ENCODE measurements around the gene TBC1D22A. TPM values are rescaled to one million over a fixed set of nuclear protein-coding genes. Genes with fewer than 3 reads are reported as not detected.

The TBC1D22A gene
- total RNA-seq, 1 donor from 2014 or later = 6.8 TPM

DNA sequence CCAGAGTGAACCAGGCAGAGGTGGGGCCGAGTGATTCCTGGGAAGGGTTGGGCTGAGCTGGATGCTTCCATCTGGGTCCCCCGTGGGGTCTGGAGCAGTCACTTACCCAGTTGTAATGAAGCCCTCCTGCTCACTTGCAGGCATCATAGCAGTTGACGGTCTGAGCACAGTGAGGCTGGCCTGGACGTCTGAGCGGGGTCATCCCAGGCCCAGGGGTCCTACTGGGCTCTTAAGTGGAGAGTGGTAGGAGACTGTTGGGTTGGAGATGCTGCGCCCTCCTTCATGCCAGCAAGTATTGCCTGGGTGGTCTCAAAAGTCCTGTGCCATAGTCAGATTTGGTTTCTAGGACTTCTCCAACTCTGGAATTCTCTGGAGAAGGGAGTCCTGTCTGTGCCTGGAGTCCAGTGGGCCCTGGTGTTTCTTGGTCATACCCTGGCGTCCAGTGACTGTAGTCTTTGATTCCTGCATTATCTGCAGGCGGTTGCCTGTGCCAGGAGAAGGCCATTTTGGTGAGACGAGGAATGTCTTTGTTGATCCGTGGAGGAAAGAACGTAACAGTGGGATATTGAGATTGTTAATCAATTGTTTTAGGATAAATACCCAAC is 82.3 kb downstream of the TBC1D22A start:
- peaks cover 14 to 21% (median 17%) of the 10 kb centered on the region in 3 donors for H3K4me1 ChIP-seq (ENCODE audit: control insufficient read depth in 3 of 3, insufficient read depth in 3 of 3, low read length in 3 of 3)
- H3K4me3 ChIP-seq (ENCODE audit: low read length in 3 of 3) = peak overlapping the region in 1 of 3 donors; percentile 54
- no peak overlapping the region for H3K9ac ChIP-seq (ENCODE audit: low read depth in 1 of 3, low read length in 3 of 3)
- H3K9me3 ChIP-seq (ENCODE audit: control insufficient read depth in 3 of 3, low read length in 3 of 3) = no peaks in the 10 kb centered on the region
- peaks cover 0 to 4% (median 3%) of the 10 kb centered on the region in 3 donors for H3K36me3 ChIP-seq (ENCODE audit: control insufficient read depth in 3 of 3, insufficient read depth in 3 of 3, low read length in 3 of 3)
- no peaks in the 10 kb centered on the region for H3K27me3 ChIP-seq (ENCODE audit: control insufficient read depth in 3 of 3, insufficient read depth in 3 of 3, low read length in 3 of 3)
- H3K27ac ChIP-seq (ENCODE audit: low read depth, low read length) = no peak overlapping the region

GRCh38 chr22:46845296-46846149 is 83.1 kb downstream of the TBC1D22A start:
- peak overlapping the region in 1 of 3 donors; percentile 15 for H3K9ac ChIP-seq (ENCODE audit: low read depth in 1 of 3, low read length in 3 of 3)
- peak overlapping the region in 1 of 3 donors; percentile 54 for H3K4me3 ChIP-seq (ENCODE audit: low read length in 3 of 3)

DNA sequence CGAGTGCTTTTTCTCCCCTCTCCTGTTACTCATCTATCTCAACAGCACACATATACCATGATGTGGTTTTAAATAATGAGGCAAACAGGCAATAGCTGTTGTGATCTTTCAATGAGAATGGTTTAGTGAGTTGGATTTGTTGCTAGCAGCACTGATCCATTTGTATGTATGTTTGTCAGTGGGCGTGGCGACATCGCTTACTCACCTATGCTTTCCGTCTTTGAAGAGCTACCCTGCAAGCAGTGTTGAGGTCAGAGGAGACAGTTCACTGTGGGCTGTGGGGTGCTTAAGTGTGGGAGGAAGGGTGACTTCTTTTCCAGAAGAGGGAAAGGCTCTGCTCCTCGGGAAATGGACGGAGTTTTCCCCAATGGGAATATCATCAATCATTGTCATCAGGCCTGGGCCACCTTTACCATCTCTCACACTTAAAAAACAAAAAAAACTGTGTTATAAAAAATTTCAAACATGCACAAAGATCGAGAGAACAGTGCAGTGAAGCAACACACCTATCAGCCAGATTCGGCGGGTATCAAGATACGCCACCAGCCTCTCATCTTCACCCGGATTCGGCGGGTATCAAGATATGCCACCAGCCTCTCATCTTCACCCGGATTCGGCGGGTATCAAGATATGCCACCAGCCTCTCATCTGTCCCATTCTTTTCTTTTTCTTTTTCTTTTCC is 83.8 kb downstream of the TBC1D22A start:
- Histone ChIP-seq H3K27ac (ENCODE audit: low read depth, low read length) (no peak overlapping the region), H3K4me1 (ENCODE audit: control insufficient read depth in 3 of 3, insufficient read depth in 3 of 3, low read length in 3 of 3) (peaks cover 14 to 21% (median 17%) of the 10 kb centered on the region in 3 donors), H3K9ac (ENCODE audit: low read depth in 1 of 3, low read length in 3 of 3) (peak overlapping the region in 1 of 3 donors; percentile 15), H3K9me3 (ENCODE audit: control insufficient read depth in 3 of 3, low read length in 3 of 3) (no peaks in the 10 kb centered on the region), H3K36me3 (ENCODE audit: control insufficient read depth in 3 of 3, insufficient read depth in 3 of 3, low read length in 3 of 3) (peaks cover 0 to 4% (median 3%) of the 10 kb centered on the region in 3 donors), H3K27me3 (ENCODE audit: control insufficient read depth in 3 of 3, insufficient read depth in 3 of 3, low read length in 3 of 3) (no peaks in the 10 kb centered on the region), H3K4me3 (ENCODE audit: low read length in 3 of 3) (no peak overlapping the region)

More at GRCh38 chr22:46845296-46846149, 83.1 kb downstream of the TBC1D22A start:
- H3K4me1 ChIP-seq (ENCODE audit: control insufficient read depth in 3 of 3, insufficient read depth in 3 of 3, low read length in 3 of 3) = peaks cover 14 to 21% (median 17%) of the 10 kb centered on the region in 3 donors
- no peak overlapping the region for H3K27ac ChIP-seq (ENCODE audit: low read depth, low read length)
- H3K27me3 ChIP-seq (ENCODE audit: control insufficient read depth in 3 of 3, insufficient read depth in 3 of 3, low read length in 3 of 3) = no peaks in the 10 kb centered on the region
- peaks cover 0 to 4% (median 3%) of the 10 kb centered on the region in 3 donors for H3K36me3 ChIP-seq (ENCODE audit: control insufficient read depth in 3 of 3, insufficient read depth in 3 of 3, low read length in 3 of 3)
- H3K9me3 ChIP-seq (ENCODE audit: control insufficient read depth in 3 of 3, low read length in 3 of 3) = no peaks in the 10 kb centered on the region

GRCh38 chr22:46846832-46847355 is 84.4 kb downstream of the TBC1D22A start:
- Histone ChIP-seq H3K9me3 (ENCODE audit: control insufficient read depth in 3 of 3, low read length in 3 of 3) (no peaks in the 10 kb centered on the region), H3K4me1 (ENCODE audit: control insufficient read depth in 3 of 3, insufficient read depth in 3 of 3, low read length in 3 of 3) (peaks cover 14 to 21% (median 17%) of the 10 kb centered on the region in 3 donors), H3K4me3 (ENCODE audit: low read length in 3 of 3) (no peak overlapping the region), H3K27ac (ENCODE audit: low read depth, low read length) (no peak overlapping the region), H3K36me3 (ENCODE audit: control insufficient read depth in 3 of 3, insufficient read depth in 3 of 3, low read length in 3 of 3) (peaks cover 0 to 7% (median 4%) of the 10 kb centered on the region in 3 donors), H3K9ac (ENCODE audit: low read depth in 1 of 3, low read length in 3 of 3) (no peak overlapping the region), H3K27me3 (ENCODE audit: control insufficient read depth in 3 of 3, insufficient read depth in 3 of 3, low read length in 3 of 3) (no peaks in the 10 kb centered on the region)

GRCh38 chr22:46848197-46848596 is 85.7 kb downstream of the TBC1D22A start:
- peaks cover 0 to 7% (median 4%) of the 10 kb centered on the region in 3 donors for H3K36me3 ChIP-seq (ENCODE audit: control insufficient read depth in 3 of 3, insufficient read depth in 3 of 3, low read length in 3 of 3)
- H3K9me3 ChIP-seq (ENCODE audit: control insufficient read depth in 3 of 3, low read length in 3 of 3) = no peaks in the 10 kb centered on the region
- peaks cover 11 to 20% (median 14%) of the 10 kb centered on the region in 3 donors for H3K4me1 ChIP-seq (ENCODE audit: control insufficient read depth in 3 of 3, insufficient read depth in 3 of 3, low read length in 3 of 3)
- no peaks in the 10 kb centered on the region for H3K27me3 ChIP-seq (ENCODE audit: control insufficient read depth in 3 of 3, insufficient read depth in 3 of 3, low read length in 3 of 3)
- H3K27ac ChIP-seq (ENCODE audit: low read depth, low read length) = no peak overlapping the region
- no peak overlapping the region for H3K4me3 ChIP-seq (ENCODE audit: low read length in 3 of 3)
- H3K9ac ChIP-seq (ENCODE audit: low read depth in 1 of 3, low read length in 3 of 3) = no peak overlapping the region

GRCh38 chr22:46849101-46849500 is 86.7 kb downstream of the TBC1D22A start:
- H3K9ac ChIP-seq (ENCODE audit: low read depth in 1 of 3, low read length in 3 of 3) = no peak overlapping the region
- H3K4me3 ChIP-seq (ENCODE audit: low read length in 3 of 3) = no peak overlapping the region
- peaks cover 0 to 7% (median 4%) of the 10 kb centered on the region in 3 donors for H3K36me3 ChIP-seq (ENCODE audit: control insufficient read depth in 3 of 3, insufficient read depth in 3 of 3, low read length in 3 of 3)
- H3K27me3 ChIP-seq (ENCODE audit: control insufficient read depth in 3 of 3, insufficient read depth in 3 of 3, low read length in 3 of 3) = no peaks in the 10 kb centered on the region
- no peaks in the 10 kb centered on the region for H3K9me3 ChIP-seq (ENCODE audit: control insufficient read depth in 3 of 3, low read length in 3 of 3)
- H3K4me1 ChIP-seq (ENCODE audit: control insufficient read depth in 3 of 3, insufficient read depth in 3 of 3, low read length in 3 of 3) = peaks cover 3 to 11% (median 10%) of the 10 kb centered on the region in 3 donors
- no peak overlapping the region for H3K27ac ChIP-seq (ENCODE audit: low read depth, low read length)

- peaks cover 0 to 6% (median 3%) of the 10 kb centered on the region in 3 donors for H3K4me1 ChIP-seq (ENCODE audit: control insufficient read depth in 3 of 3, insufficient read depth in 3 of 3, low read length in 3 of 3)
- no peak overlapping the region for H3K27ac ChIP-seq (ENCODE audit: low read depth, low read length)
Observed at GRCh38 chr22:46849951-46850350, 87.5 kb downstream of the TBC1D22A start.

DNA sequence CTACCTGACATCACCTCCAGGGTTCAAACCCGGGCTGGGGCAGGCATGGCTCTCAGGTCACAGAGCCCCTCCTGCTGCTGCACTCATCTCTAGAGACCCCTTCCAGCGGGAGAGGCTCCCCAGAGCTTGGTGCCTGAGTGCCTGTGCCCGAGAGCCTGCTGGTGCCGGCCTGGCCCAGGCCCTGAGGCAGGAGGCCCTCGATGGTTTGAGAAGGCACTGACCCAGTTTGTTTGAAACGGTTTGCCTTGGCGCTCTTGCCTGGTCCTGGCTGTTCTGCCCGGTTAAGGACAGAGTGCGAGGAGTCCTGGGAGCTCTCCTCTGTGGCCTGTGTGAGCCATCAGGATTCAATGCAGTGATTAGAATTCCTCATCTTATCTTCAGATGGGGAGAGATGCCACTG is 88.9 kb downstream of the TBC1D22A start:
- H3K36me3 ChIP-seq (ENCODE audit: control insufficient read depth in 3 of 3, insufficient read depth in 3 of 3, low read length in 3 of 3) = peaks cover 0 to 7% (median 4%) of the 10 kb centered on the region in 3 donors

More at GRCh38 chr22:46849951-46850350, 87.5 kb downstream of the TBC1D22A start:
- Histone ChIP-seq H3K9me3 (ENCODE audit: control insufficient read depth in 3 of 3, low read length in 3 of 3) (no peaks in the 10 kb centered on the region), H3K36me3 (ENCODE audit: control insufficient read depth in 3 of 3, insufficient read depth in 3 of 3, low read length in 3 of 3) (peaks cover 0 to 7% (median 4%) of the 10 kb centered on the region in 3 donors), H3K4me3 (ENCODE audit: low read length in 3 of 3) (no peak overlapping the region), H3K9ac (ENCODE audit: low read depth in 1 of 3, low read length in 3 of 3) (no peak overlapping the region), H3K27me3 (ENCODE audit: control insufficient read depth in 3 of 3, insufficient read depth in 3 of 3, low read length in 3 of 3) (no peaks in the 10 kb centered on the region)

DNA sequence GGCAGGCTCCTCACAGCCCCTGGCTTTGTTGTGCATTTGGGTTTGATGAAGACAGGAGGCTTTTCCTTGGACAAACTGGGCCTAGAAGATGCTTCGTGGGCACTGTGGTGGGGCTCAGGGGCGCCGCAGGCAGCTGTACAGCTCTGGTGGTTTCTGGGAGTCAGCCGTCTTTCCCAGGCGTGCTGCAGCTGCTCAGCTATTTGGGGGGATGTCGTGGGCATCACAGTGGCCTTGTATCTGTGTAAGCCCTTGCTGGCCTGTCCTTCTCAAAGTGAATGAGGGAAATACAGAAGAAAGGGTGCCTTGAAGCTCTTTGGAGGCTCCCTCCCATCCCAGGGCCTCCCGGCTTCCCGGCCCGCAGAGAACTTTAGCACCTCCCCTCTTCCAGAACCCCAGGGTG is 89.5 kb downstream of the TBC1D22A start:
- Histone ChIP-seq H3K27ac (ENCODE audit: low read depth, low read length) (no peak overlapping the region), H3K9ac (ENCODE audit: low read depth in 1 of 3, low read length in 3 of 3) (no peak overlapping the region), H3K36me3 (ENCODE audit: control insufficient read depth in 3 of 3, insufficient read depth in 3 of 3, low read length in 3 of 3) (peaks cover 0 to 5% (median 4%) of the 10 kb centered on the region in 3 donors), H3K4me3 (ENCODE audit: low read length in 3 of 3) (no peak overlapping the region), H3K9me3 (ENCODE audit: control insufficient read depth in 3 of 3, low read length in 3 of 3) (no peaks in the 10 kb centered on the region), H3K4me1 (ENCODE audit: control insufficient read depth in 3 of 3, insufficient read depth in 3 of 3, low read length in 3 of 3) (peaks cover 0 to 3% (median 0%) of the 10 kb centered on the region in 3 donors), H3K27me3 (ENCODE audit: control insufficient read depth in 3 of 3, insufficient read depth in 3 of 3, low read length in 3 of 3) (no peaks in the 10 kb centered on the region)

More for the DNA sequence above, 88.9 kb downstream of the TBC1D22A start:
- Histone ChIP-seq H3K4me1 (ENCODE audit: control insufficient read depth in 3 of 3, insufficient read depth in 3 of 3, low read length in 3 of 3) (peaks cover 0 to 3% (median 0%) of the 10 kb centered on the region in 3 donors), H3K27ac (ENCODE audit: low read depth, low read length) (no peak overlapping the region), H3K9ac (ENCODE audit: low read depth in 1 of 3, low read length in 3 of 3) (no peak overlapping the region), H3K9me3 (ENCODE audit: control insufficient read depth in 3 of 3, low read length in 3 of 3) (no peaks in the 10 kb centered on the region), H3K27me3 (ENCODE audit: control insufficient read depth in 3 of 3, insufficient read depth in 3 of 3, low read length in 3 of 3) (no peaks in the 10 kb centered on the region), H3K4me3 (ENCODE audit: low read length in 3 of 3) (no peak overlapping the region)
